ENCODE results near the gene ZBTB11. TPM values are rescaled to one million over a fixed set of nuclear protein-coding genes. Genes with fewer than 3 reads are reported as not detected.
"Not testable (repeated sequence)": the region's sequence is repeated elsewhere in the genome, so short reads cannot be mapped to it uniquely, and the experiment has no call there.

ZBTB11 gene
- total and polyA plus RNA-seq, 10 of the 15 experiments (the other 5 are each of a cell fraction or from before 2014, with no cell fraction given), result 3.5 to 25.7 (median 18.0) TPM

- TF ChIP-seq ZNF217 (IDR thresholded peaks at IDR 0.05) (no peak), E2F8 (IDR thresholded peaks at IDR 0.05; ENCODE audit: low read depth, partially characterized antibody) (no peak)
Measured at GRCh38 chr3:101642441-101642840, 34.5 kb downstream of the ZBTB11 start (continued).

- H2AFZ ChIP-seq (ENCODE audit: control insufficient read depth, low read depth, low read length); RAD21 ChIA-PET (ENCODE audit: unreplicated experiment); SMC1A ChIA-PET (ENCODE audit: uncharacterized antibody, unreplicated experiment); H3K27ac ChIP-seq (ENCODE audit: control insufficient read depth, insufficient read depth); H4K20me1 ChIP-seq (ENCODE audit: control insufficient read depth, insufficient read depth); H3K4me1 ChIP-seq (ENCODE audit: control insufficient read depth, insufficient read depth, low read length); CTCF ChIA-PET; H3K4me2 ChIP-seq (ENCODE audit: control insufficient read depth, insufficient read depth); POLR2A ChIA-PET; in situ Hi-C loops (cut with MboI); H3K79me2 ChIP-seq (ENCODE audit: control insufficient read depth, insufficient read depth, low read length); H3K9me3 ChIP-seq (replicated peaks; ENCODE audit: control insufficient read depth, insufficient read depth, low read length); ATAC-seq; intact Hi-C loops (cut with micrococcal nuclease; ENCODE audit: unreplicated experiment); H3K4me3 ChIP-seq; FAIRE-seq; DNase-seq (ENCODE audit: low read depth, low spot score); BruUV-seq (replicated peaks); H3K9ac ChIP-seq (ENCODE audit: control insufficient read depth, insufficient read depth, low read length); H3K27me3 ChIP-seq (replicated peaks in 1 of 2; ENCODE audit: control insufficient read depth in 2 of 2, insufficient read depth in 2 of 2, low read length in 1 of 2); H3K36me3 ChIP-seq (ENCODE audit: control insufficient read depth in 2 of 2, insufficient read depth in 2 of 2, low read length in 1 of 2): not testable (repeated sequence)
- 85% methylated on average over 14 of the region's 14 CpGs for WGBS (ENCODE audit: insufficient coverage, insufficient replicate concordance, low lambda C conversion rate, missing lambda C conversion rate)
Measured at GRCh38 chr3:101641397-101642115, 35.4 kb downstream of the ZBTB11 start.
